ENCODE data around the gene CCL19.
"Not testable (repeated sequence)": the region's sequence is repeated elsewhere in the genome, so short reads cannot be mapped to it uniquely, and the experiment has no call there.

The CCL19 gene

DNA sequence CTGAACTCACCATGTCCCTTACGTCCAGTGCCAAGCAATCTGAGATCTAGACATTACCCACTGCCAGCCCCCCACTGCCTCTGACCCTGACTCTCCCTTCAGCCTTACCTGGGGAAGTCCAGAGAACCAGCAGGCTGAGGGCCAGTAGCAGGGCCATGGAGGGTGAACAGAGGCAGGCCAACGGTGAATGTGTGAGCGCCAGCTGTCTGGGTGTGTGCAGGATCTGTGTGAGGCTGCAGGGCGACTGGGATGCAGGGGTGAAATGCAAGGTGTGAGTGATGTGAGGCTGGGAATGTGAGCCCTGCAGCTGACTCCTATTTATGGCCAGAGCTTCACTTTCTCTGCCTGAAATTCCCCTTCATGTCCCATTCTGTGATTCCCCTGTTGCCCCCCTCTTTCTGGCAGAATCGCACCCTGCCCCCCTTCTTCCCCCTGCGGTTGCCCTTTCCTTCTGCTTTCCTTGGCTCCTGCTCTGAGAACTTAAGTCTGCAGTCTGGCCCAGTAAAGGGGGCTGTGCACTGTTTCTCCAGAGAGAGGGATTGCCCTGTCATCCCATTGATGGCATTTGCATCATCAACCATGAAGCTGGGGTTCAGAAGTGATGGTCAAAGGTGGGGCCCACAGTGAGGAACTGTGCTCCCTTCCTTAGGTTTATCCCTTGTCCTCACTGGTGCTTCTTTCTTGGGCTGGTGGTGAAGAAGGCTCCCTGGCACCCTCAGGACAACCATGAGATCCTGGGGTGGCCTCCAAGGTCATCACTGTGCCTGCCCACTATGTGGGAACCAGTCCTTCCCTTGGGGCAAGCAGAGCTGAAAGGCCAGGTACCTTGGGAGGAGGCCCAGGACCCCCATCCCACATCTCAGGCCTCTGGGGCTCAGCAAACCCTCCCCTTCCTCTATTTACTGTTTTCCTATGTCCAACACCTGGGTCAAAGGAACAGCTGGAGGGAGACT is at the start of gene CCL19:
CCL19 (minus strand) TSS at position 294 of the 953 bp plus-strand sequence; CDS start at position 157, 137 bp downstream.
- DNase-seq: no peak

- not testable (repeated sequence) for DNase-seq
These were observed 49.1 kb upstream of the CCL19 start for GRCh38 chr9:34740176-34740575.

GRCh38 chr9:34737677-34738260 is 46.7 kb upstream of the CCL19 start:
- DNase-seq: no peak

- DNase-seq: no peak
These were observed 43.6 kb upstream of the CCL19 start for GRCh38 chr9:34734720-34735119.

DNA sequence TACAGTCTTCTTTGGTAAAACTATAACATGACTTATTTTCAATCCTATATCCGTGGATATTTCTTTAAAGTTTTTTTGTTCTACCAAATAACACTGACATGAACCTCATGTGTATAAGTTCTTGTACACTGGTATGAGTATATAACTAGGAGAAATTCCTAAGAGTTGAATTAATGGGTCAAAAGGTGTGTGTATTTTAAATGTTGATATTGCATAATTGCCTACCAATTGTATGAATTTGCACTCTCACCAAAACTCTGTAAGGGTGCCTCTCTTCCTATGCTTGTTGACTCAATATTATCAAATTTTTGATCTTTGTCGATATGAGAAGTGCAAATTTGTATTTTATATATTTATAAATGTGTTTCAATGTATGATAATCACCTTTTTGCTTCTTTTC is 41.8 kb upstream of the CCL19 start:
- no peak for DNase-seq

GRCh38 chr9:34732478-34732877 is 41.4 kb upstream of the CCL19 start:
- DNase-seq: no peak

DNA sequence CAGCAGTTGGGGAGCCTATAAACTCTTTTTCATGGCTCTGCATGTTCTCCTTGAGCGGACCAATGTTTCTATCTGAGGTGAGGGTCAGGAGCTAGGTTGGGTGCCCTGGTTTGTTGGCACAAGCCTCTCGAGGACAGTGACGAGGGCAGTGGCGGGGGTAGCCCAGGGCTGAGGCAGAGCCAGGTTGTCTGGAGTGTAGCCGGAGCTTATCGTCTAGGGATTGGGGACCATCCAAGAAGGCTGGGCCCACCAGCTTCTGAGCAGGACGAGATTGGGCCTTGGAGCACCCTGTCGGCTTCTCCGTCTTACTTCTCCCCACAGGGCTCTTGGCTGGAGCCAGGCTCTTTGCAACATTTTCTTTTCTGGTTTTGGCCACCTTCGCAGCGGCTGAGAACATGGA is 32.1 kb upstream of the CCL19 start:
- DNase-seq: no peak

DNA sequence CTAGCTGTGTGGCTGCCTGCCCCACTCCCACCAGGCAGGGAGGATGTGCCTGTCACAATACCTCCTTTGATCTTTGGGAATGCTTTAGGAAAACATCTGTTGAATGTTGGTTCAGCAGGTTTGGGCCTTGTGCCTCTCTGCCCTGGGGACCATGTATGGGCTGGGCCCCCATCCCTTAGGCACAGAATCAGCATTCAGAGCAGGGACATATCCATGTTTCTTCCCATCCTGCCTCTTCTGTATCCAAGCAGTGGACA is 28.6 kb upstream of the CCL19 start:
- DNase-seq: not testable (repeated sequence)

DNA sequence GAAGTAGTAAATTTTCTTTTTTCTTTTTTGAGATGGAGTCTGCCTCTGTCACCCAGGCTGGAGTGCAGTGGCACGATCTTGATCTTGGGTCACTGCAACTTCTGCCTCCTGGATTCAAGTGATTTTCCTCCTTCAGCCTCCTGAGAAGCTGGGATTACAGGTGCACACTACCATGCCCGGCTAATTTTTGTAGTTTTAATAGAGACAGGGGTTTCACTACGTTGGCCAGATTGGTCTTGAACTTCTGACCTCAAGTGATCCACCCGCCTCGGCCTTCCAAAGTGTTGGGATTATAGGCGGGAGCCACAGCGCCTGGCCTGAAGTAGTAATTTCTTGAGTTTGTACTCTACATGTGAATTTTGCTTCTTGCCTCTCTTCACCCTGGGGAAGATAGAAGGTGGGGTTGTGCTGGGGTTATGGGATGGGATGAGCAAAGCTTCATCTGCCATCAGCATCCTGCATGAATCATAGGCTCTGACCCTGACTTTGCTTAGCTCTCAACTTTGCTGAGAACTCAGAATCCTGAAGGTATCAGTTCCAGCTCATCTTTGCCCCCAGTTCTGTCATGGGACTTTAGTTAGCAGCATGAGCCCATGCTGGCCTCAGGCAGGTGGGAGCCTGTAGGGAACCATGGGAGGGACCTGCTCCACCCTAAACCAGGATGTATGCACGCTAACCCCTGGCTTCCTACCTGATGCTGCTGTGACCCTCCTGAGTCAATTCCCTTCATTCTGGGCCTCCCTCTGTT is 28.1 kb upstream of the CCL19 start:
- DNase-seq: no peak

GRCh38 chr9:34717996-34718614 is 27.0 kb upstream of the CCL19 start:
- DNase-seq: no peak

DNA sequence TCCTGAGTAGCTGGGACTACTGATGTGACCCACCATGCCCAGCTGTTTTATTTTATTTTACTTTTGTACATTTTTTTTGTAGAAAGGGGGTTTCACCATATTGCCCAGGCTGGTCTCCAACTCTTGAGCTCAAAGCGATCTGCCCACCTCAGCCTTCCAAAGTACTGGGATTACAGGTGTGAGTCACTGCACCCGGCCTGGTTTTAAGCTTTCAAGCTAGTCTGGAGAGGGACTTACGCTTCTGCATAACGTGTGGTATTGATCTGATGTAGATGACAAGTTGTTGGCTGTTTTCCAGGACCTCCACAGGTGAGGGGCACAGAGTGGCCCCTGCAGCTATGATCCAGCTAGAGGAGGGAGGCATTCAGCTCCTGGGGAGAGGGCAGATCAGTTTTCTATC is 25.6 kb upstream of the CCL19 start:
- no peak for DNase-seq

DNA sequence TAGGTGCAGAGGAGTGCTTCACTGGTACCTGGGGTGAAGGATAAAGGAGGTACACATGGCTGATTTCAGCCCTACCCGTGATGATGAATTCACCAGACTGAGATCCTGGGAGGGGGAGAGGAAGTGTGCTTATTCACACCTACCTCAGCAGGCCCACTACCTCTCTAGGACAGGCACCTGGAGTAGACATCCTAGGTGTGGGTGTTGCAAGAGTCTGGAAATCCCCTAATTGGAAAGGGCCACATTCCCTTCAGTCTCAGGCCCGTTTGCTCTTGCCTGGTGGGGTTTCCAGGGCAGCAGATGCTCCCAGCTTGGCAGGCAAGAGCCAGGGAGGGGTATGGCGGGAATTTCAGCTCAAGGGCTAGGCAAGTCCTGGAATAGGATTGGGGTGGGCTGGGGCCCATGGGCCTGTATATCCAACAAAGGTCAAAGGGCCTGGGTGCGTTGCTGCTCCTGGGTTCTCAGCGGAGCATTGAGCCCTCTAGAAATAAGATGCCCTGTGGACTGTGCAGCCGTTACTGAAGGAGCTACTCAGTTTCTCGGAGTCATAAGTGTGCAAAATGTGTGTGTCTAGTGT is 24.7 kb upstream of the CCL19 start:
- no peak for DNase-seq

GRCh38 chr9:34714007-34714406 is 22.9 kb upstream of the CCL19 start:
- DNase-seq: no peak

- DNase-seq: no peak
These were observed 21.1 kb upstream of the CCL19 start for GRCh38 chr9:34712140-34712539.

- DNase-seq: no peak
These were observed 18.9 kb upstream of the CCL19 start, which contains the start of gene CCL21 for GRCh38 chr9:34710023-34710422. CCL21 (minus strand) TSS chr9:34710136; CDS start chr9:34710066, 70 bp downstream.

DNA sequence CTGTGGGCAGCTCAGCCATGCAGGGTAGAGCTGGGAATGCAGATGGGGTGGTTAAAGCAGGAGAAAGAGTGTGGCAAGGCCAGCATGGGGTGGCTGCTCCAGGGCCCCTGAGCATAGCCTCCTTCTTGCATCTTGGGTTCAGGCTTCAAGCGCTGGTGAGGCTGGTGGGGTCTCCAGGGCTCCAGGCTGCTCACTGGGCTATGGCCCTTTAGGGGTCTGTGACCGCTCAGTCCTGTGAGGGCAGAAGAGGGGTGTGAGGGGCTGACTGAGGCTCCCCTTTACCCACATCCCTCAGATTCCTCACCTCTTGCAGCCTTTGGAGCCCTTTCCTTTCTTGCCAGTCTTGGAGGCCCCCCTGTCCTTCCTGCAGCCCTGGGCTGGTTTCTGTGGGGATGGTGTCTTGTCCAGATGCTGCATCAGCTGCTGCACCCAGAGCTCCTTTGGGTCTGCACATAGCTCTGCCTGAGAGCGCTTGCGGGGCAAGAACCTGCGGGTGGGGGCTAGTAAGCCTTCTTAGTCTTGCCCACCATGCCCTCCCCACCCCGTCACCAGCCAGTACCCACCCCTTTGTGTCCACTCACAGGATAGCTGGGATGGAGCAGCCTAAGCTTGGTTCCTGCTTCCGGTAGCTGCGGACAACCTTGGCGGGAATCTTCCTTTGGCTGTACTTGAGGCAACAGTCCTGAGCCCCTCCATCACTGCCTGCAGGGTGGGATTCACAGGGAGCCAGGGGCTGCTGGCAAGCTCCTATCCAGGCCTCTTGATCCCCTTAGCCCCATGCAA is 18.3 kb upstream of the CCL19 start:
- no peak for DNase-seq

DNA sequence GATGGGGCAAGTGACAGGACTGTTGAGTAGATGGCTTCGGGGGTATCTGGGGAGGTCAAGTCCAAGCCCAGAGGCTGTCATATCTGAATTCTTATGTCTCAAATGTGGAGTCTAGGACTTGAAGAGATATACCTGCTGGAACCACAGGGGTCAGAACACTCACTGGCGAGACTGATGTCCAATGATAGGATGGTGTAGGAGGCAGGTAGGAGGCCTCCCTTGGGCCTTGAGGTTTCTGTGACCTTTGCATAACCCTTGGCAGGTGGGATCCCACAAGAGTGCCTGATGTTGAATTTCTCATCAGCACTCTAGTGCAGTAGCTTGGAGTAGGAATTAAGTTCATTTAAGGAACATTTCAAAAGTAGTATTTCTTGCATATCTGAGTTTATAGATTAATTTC is 16.1 kb upstream of the CCL19 start:
- no peak for DNase-seq

- DNase-seq: peak; percentile 72
These were observed 11.0 kb upstream of the CCL19 start for GRCh38 chr9:34701769-34702736.

DNA sequence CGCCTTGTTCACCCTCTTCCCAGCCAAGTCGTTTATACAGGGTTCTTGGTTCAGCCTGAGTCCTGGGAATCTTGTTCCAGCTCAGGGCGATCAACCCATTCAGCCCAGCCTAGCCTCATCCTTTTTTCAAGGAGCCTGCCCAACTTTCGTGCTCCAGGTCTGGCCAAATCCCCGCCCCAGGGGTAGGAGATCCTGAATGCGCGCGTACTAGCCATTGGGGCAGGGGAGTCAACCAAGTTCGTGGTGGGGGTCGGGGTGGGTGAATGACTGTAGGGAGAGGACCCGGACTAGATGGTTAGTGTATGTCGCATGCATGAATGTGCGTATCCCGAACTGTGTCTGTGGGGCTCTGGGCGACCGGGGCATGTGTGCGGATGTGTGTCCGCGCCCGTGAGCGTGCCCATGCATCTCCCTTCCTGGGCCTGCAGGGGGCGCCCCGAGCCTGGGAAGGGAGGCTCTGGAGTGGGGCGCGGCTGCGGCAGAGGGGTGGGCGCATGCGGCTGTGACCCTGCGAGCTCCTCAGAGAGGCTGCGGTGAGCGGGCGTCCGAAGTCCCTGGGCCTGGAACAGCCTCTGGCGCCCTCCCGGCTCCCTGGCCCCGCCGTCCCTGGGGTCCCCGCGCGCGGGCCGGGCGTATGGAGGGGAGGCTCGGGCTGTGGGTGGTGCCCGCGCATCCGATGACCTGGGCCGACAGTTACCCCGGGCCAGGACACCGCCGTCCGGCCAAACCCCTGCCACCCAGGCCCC is 10.1 kb upstream of the CCL19 start:
- peak; percentile 74 for DNase-seq

DNA sequence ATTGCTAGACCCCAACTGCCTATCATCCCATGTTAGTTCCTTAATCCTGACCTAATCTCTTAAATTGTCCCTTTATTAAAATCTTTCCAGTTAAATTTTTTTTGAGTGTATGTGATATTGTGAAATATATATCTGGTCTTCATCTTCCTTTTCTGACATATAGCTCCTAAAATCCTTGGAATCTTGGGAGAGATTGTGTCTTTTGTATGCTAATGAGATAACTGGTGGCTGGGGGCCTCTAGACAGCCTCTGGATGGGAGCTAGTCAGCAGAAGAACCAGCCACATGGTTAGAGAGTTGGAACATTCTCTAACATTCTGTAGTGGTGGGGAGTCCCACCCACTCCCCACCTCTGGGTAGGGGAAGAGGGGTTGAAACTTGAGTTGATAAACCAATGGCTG is 3.7 kb upstream of the CCL19 start:
- no peak for DNase-seq
